ENCODE measurements around the gene SGCD. TPM values are rescaled to one million over a fixed set of nuclear protein-coding genes. Genes with fewer than 3 reads are reported as not detected.

The SGCD gene
- total and polyA plus RNA-seq, 4 donors: 0.79 to 20.9 (median 6.0) TPM

GRCh38 chr5:156556666-156557406 lies 229.9 kb downstream of the SGCD start:
- Histone ChIP-seq H3K36me3 (ENCODE audit: control insufficient read depth in 4 of 4, insufficient read depth in 4 of 4, low read length in 4 of 4) (no peaks in the 10 kb centered on the region), H3K9ac (ENCODE audit: insufficient read depth in 1 of 2, low read length in 2 of 2) (no peak overlapping the region), H3K4me1 (ENCODE audit: control insufficient read depth in 5 of 5, insufficient read depth in 5 of 5, low read length in 5 of 5) (peaks cover 0 to 10% (median 0%) of the 10 kb centered on the region in 5 donors), H3K4me3 (no peak overlapping the region), H3K27me3 (ENCODE audit: control insufficient read depth in 3 of 3, insufficient read depth in 3 of 3, low read length in 2 of 3) (no peaks in the 10 kb centered on the region), H3K9me3 (ENCODE audit: control insufficient read depth in 4 of 4, insufficient read depth in 3 of 4, low read length in 3 of 4) (no peaks in the 10 kb centered on the region), H3K27ac (ENCODE audit: low read depth in 1 of 2, low read length in 1 of 2) (no peak overlapping the region)
- no peak for TF ChIP-seq CTCF (IDR thresholded peaks at IDR 0.05; ENCODE audit: control extremely low read depth, extremely low read depth)
- 62 to 76% methylated on average over 1 of the region's 1 CpG for WGBS, 2 donors
- DNase-seq (no peak), ATAC-seq (ENCODE audit: insufficient read depth, low FRiP score) (no peak)

- H3K4me1 ChIP-seq (ENCODE audit: control insufficient read depth in 5 of 5, insufficient read depth in 5 of 5, low read length in 5 of 5): peaks cover 0 to 10% (median 0%) of the 10 kb centered on the region in 5 donors
- no peak overlapping the region for H3K27ac ChIP-seq (ENCODE audit: low read depth in 1 of 2, low read length in 1 of 2)
- 59 to 70% methylated on average over 2 of the region's 2 CpGs for WGBS, 2 donors
- no peak for TF ChIP-seq CTCF (IDR thresholded peaks at IDR 0.05; ENCODE audit: control extremely low read depth, extremely low read depth)
- DNase-seq (peak in 2 of 3 donors; percentile 55 to 63), ATAC-seq (ENCODE audit: insufficient read depth, low FRiP score) (no peak)
- H3K9me3 ChIP-seq (ENCODE audit: control insufficient read depth in 4 of 4, insufficient read depth in 3 of 4, low read length in 3 of 4): no peaks in the 10 kb centered on the region
- H3K27me3 ChIP-seq (ENCODE audit: control insufficient read depth in 3 of 3, insufficient read depth in 3 of 3, low read length in 2 of 3): no peaks in the 10 kb centered on the region
- no peak overlapping the region for H3K9ac ChIP-seq (ENCODE audit: insufficient read depth in 1 of 2, low read length in 2 of 2)
- no peaks in the 10 kb centered on the region for H3K36me3 ChIP-seq (ENCODE audit: control insufficient read depth in 4 of 4, insufficient read depth in 4 of 4, low read length in 4 of 4)
- no peak overlapping the region for H3K4me3 ChIP-seq
Observed at GRCh38 chr5:156560002-156560401, 233.0 kb downstream of the SGCD start.

- Histone ChIP-seq H3K9ac (ENCODE audit: insufficient read depth in 1 of 2, low read length in 2 of 2) (no peak overlapping the region), H3K4me1 (ENCODE audit: control insufficient read depth in 5 of 5, insufficient read depth in 5 of 5, low read length in 5 of 5) (peaks cover 0 to 10% (median 0%) of the 10 kb centered on the region in 5 donors), H3K27me3 (ENCODE audit: control insufficient read depth in 3 of 3, insufficient read depth in 3 of 3, low read length in 2 of 3) (no peaks in the 10 kb centered on the region), H3K36me3 (ENCODE audit: control insufficient read depth in 4 of 4, insufficient read depth in 4 of 4, low read length in 4 of 4) (no peaks in the 10 kb centered on the region), H3K4me3 (no peak overlapping the region), H3K27ac (ENCODE audit: low read depth in 1 of 2, low read length in 1 of 2) (no peak overlapping the region), H3K9me3 (ENCODE audit: control insufficient read depth in 4 of 4, insufficient read depth in 3 of 4, low read length in 3 of 4) (no peaks in the 10 kb centered on the region)
- ATAC-seq (ENCODE audit: insufficient read depth, low FRiP score) (no peak), DNase-seq (no peak)
- WGBS, 2 donors: 60 to 82% methylated on average over 1 of the region's 1 CpG
- no peak for TF ChIP-seq CTCF (IDR thresholded peaks at IDR 0.05; ENCODE audit: control extremely low read depth, extremely low read depth)
Observed at GRCh38 chr5:156561651-156562050, 234.7 kb downstream of the SGCD start.
